Stomach (tissue), 9 donors: ENCODE measurements around the gene GDPD2. TPM values are rescaled to one million over a fixed set of nuclear protein-coding genes. Genes with fewer than 3 reads are reported as not detected.

ENCODE experiments used
- DNase-seq, 2 donors: peaks; one replicate each; pipeline versions ENCODE4 v3.0.0 to v3.0.0-alpha.2; 2013 to 2019
- H3K27ac ChIP-seq, 5 donors: fragments of 200-600 bp in 4 of 5; sonication (generic) in 4 of 5; one replicate each; pipeline ENCODE4 v1.5.1; 2013 to 2019; ENCODE audit warnings: mild to moderate bottlenecking in 1 of 5, moderate library complexity in 1 of 5
- H3K27me3 ChIP-seq, 3 donors: fragments of 200-600 bp; sonication (generic); one replicate each; pipeline ENCODE4 v1.5.1; 2017 to 2019; ENCODE audit warnings: mixed run types in 1 of 3
- H3K36me3 ChIP-seq, 4 donors: fragments of 200-600 bp; sonication (generic); 1 replicate in 3 of 4; 2 replicates in 1 of 4; pipeline ENCODE4 v1.5.1; 2016 to 2019
- H3K4me1 ChIP-seq, 4 donors: fragments of 200-600 bp; sonication (generic); one replicate each; pipeline ENCODE4 v1.5.1; 2016 to 2019
- H3K4me3 ChIP-seq, 4 donors: fragments of 200-600 bp; sonication (generic) in 3 of 4; one replicate each; pipeline ENCODE4 v1.5.1; 2016 to 2019; ENCODE audit warnings: mild to moderate bottlenecking in 1 of 4
- H3K9me3 ChIP-seq, 4 donors: fragments of 200-600 bp; sonication (generic); one replicate each; pipeline ENCODE4 v1.5.1; 2016 to 2019
- EP300 ChIP-seq: sonication (generic); formaldehyde crosslinking; IDR thresholded peaks from one replicate; pipeline ENCODE4 v1.6.1; 2017; ENCODE audit warnings: antibody characterized with exemption
- POLR2A ChIP-seq, 4 donors: fragments of 450-650 bp; IDR thresholded peaks; one replicate each; pipeline ENCODE4 v1.6.1; 2016; ENCODE audit warnings: antibody characterized with exemption in 4 of 4, control low read depth in 2 of 4, mild to moderate bottlenecking in 1 of 4, moderate library complexity in 1 of 4
- POLR2AphosphoS5 ChIP-seq, 3 donors: sonication (generic); formaldehyde crosslinking; IDR thresholded peaks; one replicate each; pipeline ENCODE4 v1.6.1; 2016; ENCODE audit warnings: antibody characterized with exemption in 3 of 3
- WGBS, 5 donors: extraction: QIAGEN DNeasy Blood & Tissue Kit in 3 of 5; methylation state at CpG; one replicate each; pipeline versions ENCODE4 v1.1.5 to v1.1.7; 2013 to 2018; 5-methylcytosine and 5-hydroxymethylcytosine counted together
- intact Hi-C: fragments of 100-400 bp; cut with DNase I; formaldehyde crosslinking; loops from one replicate; pipeline ENCODE4 v1.15.1; 2023; ENCODE audit warnings: low total_unique reads
- polyA plus RNA-seq, 3 donors: library from polyadenylated mRNA; stranded (reverse); fragments of 200-250 nt; gene quantifications; one replicate each; pipeline ENCODE4 v1.2.3, GENCODE V29; 2013
- total RNA-seq, 5 donors: library from RNA; depleted of rRNA; stranded (reverse); fragments of >200 nt; gene quantifications; one replicate each; pipeline versions ENCODE4 v1.1.0 to v1.2.3, GENCODE V29; 2014 to 2016
- TF ChIP-seq, protein P1 (sequence below), 7 experiments: fragments of 450-650 bp in 4 of 7; fragments of 200-600 bp in 3 of 7; sonication (generic) in 3 of 7; IDR thresholded peaks; one replicate each; pipeline ENCODE4 v1.5.1; 2016 to 2019; ENCODE audit warnings: antibody characterized with exemption in 7 of 7, control low read depth in 2 of 7, mild to moderate bottlenecking in 1 of 7
- donor health status: healthy with polysubstance abuse.
- donor health status: Bipolar disorder and iron deficiency.
- donor health status: healthy.

The GDPD2 gene
- total and polyA plus RNA-seq, 8 donors = 0.18 to 18.2 (median 1.3) TPM; not detected in 5

DNA sequence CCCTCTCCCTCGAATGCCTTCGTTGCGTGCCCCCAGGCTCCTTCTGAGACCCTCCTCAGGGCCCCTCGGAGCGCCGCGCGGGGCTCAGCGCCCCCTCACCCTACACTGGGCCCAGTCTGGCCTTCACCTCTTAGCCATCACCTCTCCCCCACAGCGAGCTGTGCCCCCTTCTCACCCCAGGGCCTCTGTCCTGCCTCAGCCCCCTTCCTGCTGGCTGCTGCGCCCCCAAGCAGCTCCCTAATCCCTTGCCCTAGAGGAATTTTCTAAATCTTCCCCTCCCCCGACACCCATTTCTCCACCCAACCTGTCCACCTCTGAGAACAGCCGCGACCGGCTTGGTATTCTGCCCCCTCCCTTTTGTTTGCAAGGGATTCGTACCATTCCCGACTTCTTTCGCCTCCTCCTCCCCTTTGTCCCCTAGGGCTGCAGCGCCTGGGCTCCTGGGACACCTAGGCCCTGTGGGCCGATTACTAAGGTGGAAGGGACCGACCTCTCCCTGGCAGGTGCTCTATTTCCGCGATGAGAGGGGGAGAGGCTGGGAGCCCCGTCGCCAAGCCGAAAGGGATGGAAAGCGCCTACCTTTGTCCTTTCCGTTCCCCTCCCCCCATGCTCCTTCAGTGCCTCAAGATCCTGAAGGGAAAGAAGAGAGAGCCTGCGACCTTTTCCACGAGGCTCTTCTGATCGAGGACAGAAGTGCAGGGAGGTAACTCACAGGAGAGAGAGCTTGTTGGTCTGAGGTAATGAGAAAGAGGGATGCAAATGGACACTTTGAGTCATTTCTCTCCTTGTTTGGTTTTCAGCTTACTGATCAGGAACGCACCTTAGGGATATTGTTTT, 32.5 kb downstream of the GDPD2 start:
- Histone ChIP-seq H3K27me3 (peaks cover 0 to 19% (median 12%) of the 10 kb centered on the region in 3 donors), H3K4me1 (peaks cover 0 to 39% (median 13%) of the 10 kb centered on the region in 4 donors), H3K36me3 (no peaks in the 10 kb centered on the region), H3K27ac (peak overlapping the region; percentile 88 to 93 (median 91)), H3K4me3 (peak overlapping the region; percentile 52 to 64 (median 55)), H3K9me3 (no peaks in the 10 kb centered on the region)
- 5 to 47% (median 9%) methylated on average over 26 to 32 of the region's 32 CpGs for WGBS, 5 donors
- intact Hi-C loops = no loop called here
- TF ChIP-seq POLR2AphosphoS5 (IDR thresholded peaks at IDR 0.05) = no peak
- TF ChIP-seq EP300 = no peak
- no peak for TF ChIP-seq POLR2A (IDR thresholded peaks at IDR 0.05)
- TF ChIP-seq, protein P1, sequence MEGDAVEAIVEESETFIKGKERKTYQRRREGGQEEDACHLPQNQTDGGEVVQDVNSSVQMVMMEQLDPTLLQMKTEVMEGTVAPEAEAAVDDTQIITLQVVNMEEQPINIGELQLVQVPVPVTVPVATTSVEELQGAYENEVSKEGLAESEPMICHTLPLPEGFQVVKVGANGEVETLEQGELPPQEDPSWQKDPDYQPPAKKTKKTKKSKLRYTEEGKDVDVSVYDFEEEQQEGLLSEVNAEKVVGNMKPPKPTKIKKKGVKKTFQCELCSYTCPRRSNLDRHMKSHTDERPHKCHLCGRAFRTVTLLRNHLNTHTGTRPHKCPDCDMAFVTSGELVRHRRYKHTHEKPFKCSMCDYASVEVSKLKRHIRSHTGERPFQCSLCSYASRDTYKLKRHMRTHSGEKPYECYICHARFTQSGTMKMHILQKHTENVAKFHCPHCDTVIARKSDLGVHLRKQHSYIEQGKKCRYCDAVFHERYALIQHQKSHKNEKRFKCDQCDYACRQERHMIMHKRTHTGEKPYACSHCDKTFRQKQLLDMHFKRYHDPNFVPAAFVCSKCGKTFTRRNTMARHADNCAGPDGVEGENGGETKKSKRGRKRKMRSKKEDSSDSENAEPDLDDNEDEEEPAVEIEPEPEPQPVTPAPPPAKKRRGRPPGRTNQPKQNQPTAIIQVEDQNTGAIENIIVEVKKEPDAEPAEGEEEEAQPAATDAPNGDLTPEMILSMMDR (IDR thresholded peaks at IDR 0.05) = no peak
- peak in 1 of 2 donors; percentile 53 for DNase-seq

DNA sequence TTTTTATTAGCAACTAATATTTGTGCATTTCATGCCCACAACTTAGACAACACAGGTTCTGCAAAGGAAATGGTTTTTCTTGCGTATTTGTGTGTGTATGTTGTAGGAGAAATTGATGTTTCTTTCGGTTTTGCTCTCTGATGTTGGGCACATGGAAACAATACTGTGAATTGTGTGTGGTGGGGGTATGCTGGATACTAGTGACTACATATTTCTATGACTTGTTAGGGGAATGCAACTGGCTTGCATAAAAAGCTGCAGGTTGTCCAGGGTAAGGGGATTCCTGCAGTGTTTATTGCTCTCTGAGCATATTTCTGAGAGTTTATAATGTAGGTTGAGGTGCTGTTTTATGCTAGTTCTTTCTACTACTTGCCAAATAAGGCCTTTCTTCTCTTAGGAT, 33.1 kb downstream of the GDPD2 start:
- no peak for TF ChIP-seq POLR2AphosphoS5 (IDR thresholded peaks at IDR 0.05)
- TF ChIP-seq, protein P1 (IDR thresholded peaks at IDR 0.05) = no peak
- no peak for TF ChIP-seq EP300
- TF ChIP-seq POLR2A (IDR thresholded peaks at IDR 0.05) = no peak
- intact Hi-C loops = no loop called here
- WGBS, 5 donors = 6 to 31% (median 23%) methylated on average over 2 of the region's 2 CpGs

DNA sequence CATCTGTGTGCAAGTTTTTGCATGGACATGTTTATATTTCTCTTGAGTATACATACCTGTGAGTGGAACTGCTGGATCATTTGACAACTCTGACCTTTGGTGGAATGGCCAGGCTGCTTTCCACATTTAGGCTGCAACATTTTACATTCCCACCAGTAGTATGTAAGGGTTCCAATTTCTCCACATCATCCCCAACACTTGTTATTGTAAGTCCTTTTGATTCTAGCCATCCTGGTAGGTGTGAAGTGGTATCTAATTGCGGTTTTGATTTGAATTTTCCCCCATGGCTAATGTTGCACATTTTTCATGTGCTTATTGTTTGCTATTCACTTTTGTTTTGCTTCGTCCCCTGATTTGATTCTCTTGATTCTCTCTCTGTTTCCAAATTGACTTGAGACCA, 37.9 kb downstream of the GDPD2 start:
- no peak overlapping the region for H3K27ac ChIP-seq
- 72 to 100% (median 93%) methylated on average over 2 of the region's 2 CpGs for WGBS, 5 donors
- TF ChIP-seq EP300 = no peak
- no peak for TF ChIP-seq POLR2AphosphoS5 (IDR thresholded peaks at IDR 0.05)
- TF ChIP-seq, protein P1 (IDR thresholded peaks at IDR 0.05) = no peak
- TF ChIP-seq POLR2A (IDR thresholded peaks at IDR 0.05) = no peak
- H3K36me3 ChIP-seq = peaks cover 0 to 3% (median 0%) of the 10 kb centered on the region in 4 donors
- peaks cover 0 to 4% (median 0%) of the 10 kb centered on the region in 3 donors for H3K27me3 ChIP-seq
- H3K4me1 ChIP-seq = peaks cover 0 to 15% (median 5%) of the 10 kb centered on the region in 4 donors
- no peak overlapping the region for H3K4me3 ChIP-seq
- no peak for DNase-seq
- H3K9me3 ChIP-seq = no peaks in the 10 kb centered on the region
- intact Hi-C loops = no loop called here

More for the DNA sequence above, 33.1 kb downstream of the GDPD2 start:
- Histone ChIP-seq H3K4me1 (peaks cover 0 to 39% (median 13%) of the 10 kb centered on the region in 4 donors), H3K4me3 (peak overlapping the region; percentile 52 to 64 (median 55)), H3K27ac (peak overlapping the region in 4 of 5 donors; percentile 90 to 93 (median 91)), H3K9me3 (no peaks in the 10 kb centered on the region), H3K27me3 (peaks cover 0 to 19% (median 12%) of the 10 kb centered on the region in 3 donors), H3K36me3 (peaks cover 0 to 3% (median 0%) of the 10 kb centered on the region in 4 donors)
- no peak for DNase-seq

- H3K27ac ChIP-seq = no peak overlapping the region
- TF ChIP-seq POLR2AphosphoS5 (IDR thresholded peaks at IDR 0.05) (no peak), POLR2A (IDR thresholded peaks at IDR 0.05) (no peak), EP300 (no peak)
- TF ChIP-seq, protein P1 (IDR thresholded peaks at IDR 0.05) = no peak
Measured at GRCh38 chrX:70464051-70464450, 40.9 kb downstream of the GDPD2 start.

More at GRCh38 chrX:70464051-70464450, 40.9 kb downstream of the GDPD2 start:
- intact Hi-C loops = no loop called here
- Histone ChIP-seq H3K9me3 (no peaks in the 10 kb centered on the region), H3K36me3 (peaks cover 0 to 3% (median 0%) of the 10 kb centered on the region in 4 donors), H3K27me3 (no peaks in the 10 kb centered on the region), H3K4me1 (peaks cover 0 to 5% (median 1%) of the 10 kb centered on the region in 4 donors), H3K4me3 (no peak overlapping the region)
- DNase-seq = no peak
